ENCODE data around the gene EFCAB12.

EFCAB12 gene

GRCh38 chr3:129445471-129445870, 17.0 kb upstream of the EFCAB12 start:
- DNase-seq (ENCODE audit: low spot score), result no peak

GRCh38 chr3:129442947-129443346, 14.5 kb upstream of the EFCAB12 start:
- no peak for DNase-seq (ENCODE audit: low spot score)

- no peak for DNase-seq (ENCODE audit: low spot score)
Observed at GRCh38 chr3:129442486-129442885, 14.1 kb upstream of the EFCAB12 start.

- peak; percentile 56 for DNase-seq (ENCODE audit: low spot score)
Observed at GRCh38 chr3:129441782-129442181, 13.3 kb upstream of the EFCAB12 start.

- peak; percentile 38 for DNase-seq (ENCODE audit: low spot score)
Observed at GRCh38 chr3:129441215-129441614, 12.8 kb upstream of the EFCAB12 start.

- DNase-seq (ENCODE audit: low spot score), result no peak
Observed at GRCh38 chr3:129440618-129441190, 12.3 kb upstream of the EFCAB12 start.

GRCh38 chr3:129439817-129440617, 11.6 kb upstream of the EFCAB12 start, which contains the start of the genes IFT122 and MBD4:
TSS of gene IFT122 (plus strand) at chr3:129440224. CDS start at chr3:129440331, 107 bp downstream.
TSS of gene MBD4 (minus strand) at chr3:129439948. CDS start at chr3:129439833, 115 bp downstream.
- peak; percentile 99 for DNase-seq (ENCODE audit: low spot score)

- DNase-seq (ENCODE audit: low spot score), result no peak
Observed at GRCh38 chr3:129439226-129439816, 10.9 kb upstream of the EFCAB12 start.

GRCh38 chr3:129435367-129435766, 6.9 kb upstream of the EFCAB12 start:
- DNase-seq (ENCODE audit: low spot score), result no peak

- no peak for DNase-seq (ENCODE audit: low spot score)
Observed at GRCh38 chr3:129434140-129434539, 5.7 kb upstream of the EFCAB12 start.

GRCh38 chr3:129433565-129433964, 5.1 kb upstream of the EFCAB12 start:
- no peak for DNase-seq (ENCODE audit: low spot score)

- DNase-seq (ENCODE audit: low spot score), result no peak
Observed at GRCh38 chr3:129432671-129433070, 4.2 kb upstream of the EFCAB12 start.

- no peak for DNase-seq (ENCODE audit: low spot score)
Observed at GRCh38 chr3:129432036-129432435, 3.6 kb upstream of the EFCAB12 start.

- no peak for DNase-seq (ENCODE audit: low spot score)
Observed at GRCh38 chr3:129429602-129430001, 1.2 kb upstream of the EFCAB12 start.

GRCh38 chr3:129429080-129429451, 630 bp upstream of the EFCAB12 start:
- no peak for DNase-seq (ENCODE audit: low spot score)

GRCh38 chr3:129428007-129428375, 445 bp downstream of the EFCAB12 start:
- no peak for DNase-seq (ENCODE audit: low spot score)

GRCh38 chr3:129425619-129426018, 2.8 kb downstream of the EFCAB12 start:
- DNase-seq (ENCODE audit: low spot score), result no peak

GRCh38 chr3:129425213-129425612, 3.2 kb downstream of the EFCAB12 start:
- DNase-seq (ENCODE audit: low spot score), result no peak

- no peak for DNase-seq (ENCODE audit: low spot score)
Observed at GRCh38 chr3:129424185-129424841, 4.1 kb downstream of the EFCAB12 start.

GRCh38 chr3:129422897-129423296, 5.5 kb downstream of the EFCAB12 start:
- no peak for DNase-seq (ENCODE audit: low spot score)

GRCh38 chr3:129421988-129422745, 6.3 kb downstream of the EFCAB12 start:
- no peak for DNase-seq (ENCODE audit: low spot score)
